HepG2 (cell line): Measurements from ENCODE around the gene C20orf204. TPM values are rescaled to one million over a fixed set of nuclear protein-coding genes. Genes with fewer than 3 reads are reported as not detected.

Experiments used
- CHD2 ChIP-seq: IDR thresholded peaks from 2 replicates; pipeline ENCODE4 v1.6.1; 2011; ENCODE audit warnings: low read depth, low read length, improper control_type of control experiment
- FOXK1 ChIP-seq: sonication (generic); formaldehyde crosslinking; IDR thresholded peaks from 2 replicates; pipeline ENCODE4 v1.4.0; 2020; ENCODE audit warnings: low read depth, missing genetic modification reagents, borderline replicate concordance
- GABPB1 ChIP-seq: IDR thresholded peaks from 2 replicates; pipeline ENCODE4 v1.6.1; 2016; ENCODE audit warnings: mild to moderate bottlenecking, missing genetic modification reagents, moderate library complexity, missing compliant biosample characterization
- GLI4 ChIP-seq: sonication (generic); formaldehyde crosslinking; IDR thresholded peaks from 2 replicates; pipeline ENCODE4 v1.5.1; 2020; ENCODE audit warnings: missing genetic modification reagents, mild to moderate bottlenecking, moderate library complexity, borderline replicate concordance
- JUND ChIP-seq: sonication (generic); formaldehyde crosslinking; IDR thresholded peaks from 2 replicates; pipeline ENCODE4 v1.8.0; 2022; ENCODE audit warnings: mild to moderate bottlenecking, missing genetic modification reagents
- KDM6A ChIP-seq: IDR thresholded peaks from 2 replicates; pipeline ENCODE4 v1.6.1; 2016; ENCODE audit warnings: low read depth
- PCBP1 ChIP-seq: fragments of 200-400 bp; formaldehyde crosslinking; IDR thresholded peaks from 2 replicates; pipeline ENCODE4 v1.6.1; 2017; ENCODE audit warnings: mild to moderate bottlenecking, low read depth, low read length, borderline replicate concordance
- RAD21 ChIP-seq: fragments of 450-650 bp; formaldehyde crosslinking; IDR thresholded peaks from 2 replicates; pipeline ENCODE4 v1.5.0; 2020; ENCODE audit warnings: mild to moderate bottlenecking
- SCMH1 ChIP-seq: sonication (generic); formaldehyde crosslinking; IDR thresholded peaks from 2 replicates; pipeline ENCODE4 v1.9.0; 2021; ENCODE audit warnings: missing genetic modification reagents, mild to moderate bottlenecking, borderline replicate concordance
- XBP1 ChIP-seq: sonication (generic); formaldehyde crosslinking; IDR thresholded peaks from 2 replicates; pipeline ENCODE4 v1.5.0; 2020; ENCODE audit warnings: missing genetic modification reagents
- ZMYM4 ChIP-seq: sonication (generic); formaldehyde crosslinking; IDR thresholded peaks from 2 replicates; pipeline ENCODE4 v1.8.1; 2023; ENCODE audit warnings: mild to moderate bottlenecking, missing genetic modification reagents
- ZNF768 ChIP-seq: sonication (generic); formaldehyde crosslinking; IDR thresholded peaks from 2 replicates; pipeline ENCODE4 v1.4.0; 2020; ENCODE audit warnings: missing genetic modification reagents
- polyA plus RNA-seq, 8 experiments: library from polyadenylated mRNA; depleted of rRNA in 3 of 8; stranded (reverse) in 7 of 8; unstranded in 1 of 8; fragments of >200 nt; fragmentation: Illumina TruSeq in 4 of 8; extraction: Trizol in 4 of 8; gene quantifications; 2 replicates each; pipeline versions ENCODE4 v1.2.1 to v1.2.3, GENCODE V29; 2011 to 2016; ENCODE audit warnings: low read depth in 4 of 8, missing spikeins in 1 of 8, mixed read lengths in 1 of 8; ENCODE audit not compliant: insufficient read depth in 1 of 8
- total RNA-seq, 5 experiments: library from RNA; depleted of rRNA; stranded (reverse); fragments of >200 nt; fragmentation: Illumina TruSeq; extraction: Trizol; gene quantifications; 2 replicates each; pipeline ENCODE4 v1.2.3, GENCODE V29; 2016; ENCODE audit warnings: low read depth in 1 of 5
- TF ChIP-seq, protein P1 (sequence below): sonication (generic); formaldehyde crosslinking; IDR thresholded peaks from 2 replicates; pipeline ENCODE4 v1.4.0; 2020; ENCODE audit warnings: missing genetic modification reagents, borderline replicate concordance
- TF ChIP-seq, protein P2 (sequence below): IDR thresholded peaks from 2 replicates; pipeline ENCODE4 v1.6.1; 2016; ENCODE audit warnings: low read depth, missing genetic modification reagents, missing compliant biosample characterization
- TF ChIP-seq, protein P3 (sequence below): sonication (generic); formaldehyde crosslinking; IDR thresholded peaks from 2 replicates; pipeline ENCODE4 v1.4.0; 2020; ENCODE audit warnings: mild to moderate bottlenecking, low read depth, missing genetic modification reagents
- TF ChIP-seq, protein P4 (sequence below): sonication (generic); formaldehyde crosslinking; IDR thresholded peaks from 2 replicates; pipeline ENCODE4 v1.4.0; 2020; ENCODE audit warnings: missing genetic modification reagents

The C20orf204 gene
- total and polyA plus RNA-seq, 2 of the 13 experiments (the other 11 are each of a cell fraction or from before 2014, with no cell fraction given): 22.1 to 80.0 TPM

DNA sequence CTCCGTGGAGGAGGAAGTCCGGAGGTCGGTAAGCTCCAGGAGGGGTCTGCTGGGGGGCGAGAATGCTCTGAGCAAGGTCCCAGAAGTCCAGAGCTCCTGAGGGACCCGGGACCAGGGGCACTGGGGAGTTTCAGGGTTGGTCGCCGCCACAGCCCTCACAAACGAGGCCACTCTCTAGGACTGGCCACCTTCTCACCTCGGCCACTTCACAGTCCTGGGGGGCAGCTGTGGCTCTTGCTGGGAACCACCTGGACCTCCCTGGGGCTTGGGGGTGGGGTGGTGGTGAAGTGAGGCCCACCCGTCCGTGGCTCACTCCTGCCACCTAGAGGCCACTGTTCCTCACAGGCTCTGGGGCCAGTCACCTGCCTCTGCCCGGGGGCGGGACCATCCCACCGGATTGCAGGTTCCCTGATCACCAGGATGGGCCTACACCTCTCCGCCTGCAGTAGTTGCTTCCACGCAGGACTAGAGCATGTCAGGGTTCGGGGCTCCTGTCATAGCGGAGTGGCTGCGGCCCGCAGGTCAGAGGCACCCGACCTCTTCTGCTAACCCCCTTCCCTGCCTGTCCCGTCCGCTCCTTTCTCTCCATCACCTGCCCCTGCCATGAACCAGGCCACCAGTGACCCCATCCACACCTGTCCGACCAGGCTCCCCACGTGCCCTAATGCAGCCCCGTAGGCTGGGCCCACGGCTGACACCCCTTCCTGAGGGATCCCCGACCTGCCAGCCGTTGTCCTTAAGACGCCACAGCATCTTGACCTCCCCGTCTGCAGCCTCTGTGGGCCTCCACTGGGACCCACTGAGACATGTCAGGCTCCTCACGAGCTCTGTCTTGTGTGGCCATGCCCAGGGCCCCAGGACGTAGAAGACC lies 21.9 kb downstream of the C20orf204 start (continued):
- TF ChIP-seq, protein P1, sequence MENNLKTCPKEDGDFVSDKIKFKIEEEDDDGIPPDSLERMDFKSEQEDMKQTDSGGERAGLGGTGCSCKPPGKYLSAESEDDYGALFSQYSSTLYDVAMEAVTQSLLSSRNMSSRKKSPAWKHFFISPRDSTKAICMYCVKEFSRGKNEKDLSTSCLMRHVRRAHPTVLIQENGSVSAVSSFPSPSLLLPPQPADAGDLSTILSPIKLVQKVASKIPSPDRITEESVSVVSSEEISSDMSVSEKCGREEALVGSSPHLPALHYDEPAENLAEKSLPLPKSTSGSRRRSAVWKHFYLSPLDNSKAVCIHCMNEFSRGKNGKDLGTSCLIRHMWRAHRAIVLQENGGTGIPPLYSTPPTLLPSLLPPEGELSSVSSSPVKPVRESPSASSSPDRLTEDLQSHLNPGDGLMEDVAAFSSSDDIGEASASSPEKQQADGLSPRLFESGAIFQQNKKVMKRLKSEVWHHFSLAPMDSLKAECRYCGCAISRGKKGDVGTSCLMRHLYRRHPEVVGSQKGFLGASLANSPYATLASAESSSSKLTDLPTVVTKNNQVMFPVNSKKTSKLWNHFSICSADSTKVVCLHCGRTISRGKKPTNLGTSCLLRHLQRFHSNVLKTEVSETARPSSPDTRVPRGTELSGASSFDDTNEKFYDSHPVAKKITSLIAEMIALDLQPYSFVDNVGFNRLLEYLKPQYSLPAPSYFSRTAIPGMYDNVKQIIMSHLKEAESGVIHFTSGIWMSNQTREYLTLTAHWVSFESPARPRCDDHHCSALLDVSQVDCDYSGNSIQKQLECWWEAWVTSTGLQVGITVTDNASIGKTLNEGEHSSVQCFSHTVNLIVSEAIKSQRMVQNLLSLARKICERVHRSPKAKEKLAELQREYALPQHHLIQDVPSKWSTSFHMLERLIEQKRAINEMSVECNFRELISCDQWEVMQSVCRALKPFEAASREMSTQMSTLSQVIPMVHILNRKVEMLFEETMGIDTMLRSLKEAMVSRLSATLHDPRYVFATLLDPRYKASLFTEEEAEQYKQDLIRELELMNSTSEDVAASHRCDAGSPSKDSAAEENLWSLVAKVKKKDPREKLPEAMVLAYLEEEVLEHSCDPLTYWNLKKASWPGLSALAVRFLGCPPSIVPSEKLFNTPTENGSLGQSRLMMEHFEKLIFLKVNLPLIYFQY (CRISPR knock-in tag): no peak; the same call in 1 of the 2 replicates
- TF ChIP-seq, protein P2, sequence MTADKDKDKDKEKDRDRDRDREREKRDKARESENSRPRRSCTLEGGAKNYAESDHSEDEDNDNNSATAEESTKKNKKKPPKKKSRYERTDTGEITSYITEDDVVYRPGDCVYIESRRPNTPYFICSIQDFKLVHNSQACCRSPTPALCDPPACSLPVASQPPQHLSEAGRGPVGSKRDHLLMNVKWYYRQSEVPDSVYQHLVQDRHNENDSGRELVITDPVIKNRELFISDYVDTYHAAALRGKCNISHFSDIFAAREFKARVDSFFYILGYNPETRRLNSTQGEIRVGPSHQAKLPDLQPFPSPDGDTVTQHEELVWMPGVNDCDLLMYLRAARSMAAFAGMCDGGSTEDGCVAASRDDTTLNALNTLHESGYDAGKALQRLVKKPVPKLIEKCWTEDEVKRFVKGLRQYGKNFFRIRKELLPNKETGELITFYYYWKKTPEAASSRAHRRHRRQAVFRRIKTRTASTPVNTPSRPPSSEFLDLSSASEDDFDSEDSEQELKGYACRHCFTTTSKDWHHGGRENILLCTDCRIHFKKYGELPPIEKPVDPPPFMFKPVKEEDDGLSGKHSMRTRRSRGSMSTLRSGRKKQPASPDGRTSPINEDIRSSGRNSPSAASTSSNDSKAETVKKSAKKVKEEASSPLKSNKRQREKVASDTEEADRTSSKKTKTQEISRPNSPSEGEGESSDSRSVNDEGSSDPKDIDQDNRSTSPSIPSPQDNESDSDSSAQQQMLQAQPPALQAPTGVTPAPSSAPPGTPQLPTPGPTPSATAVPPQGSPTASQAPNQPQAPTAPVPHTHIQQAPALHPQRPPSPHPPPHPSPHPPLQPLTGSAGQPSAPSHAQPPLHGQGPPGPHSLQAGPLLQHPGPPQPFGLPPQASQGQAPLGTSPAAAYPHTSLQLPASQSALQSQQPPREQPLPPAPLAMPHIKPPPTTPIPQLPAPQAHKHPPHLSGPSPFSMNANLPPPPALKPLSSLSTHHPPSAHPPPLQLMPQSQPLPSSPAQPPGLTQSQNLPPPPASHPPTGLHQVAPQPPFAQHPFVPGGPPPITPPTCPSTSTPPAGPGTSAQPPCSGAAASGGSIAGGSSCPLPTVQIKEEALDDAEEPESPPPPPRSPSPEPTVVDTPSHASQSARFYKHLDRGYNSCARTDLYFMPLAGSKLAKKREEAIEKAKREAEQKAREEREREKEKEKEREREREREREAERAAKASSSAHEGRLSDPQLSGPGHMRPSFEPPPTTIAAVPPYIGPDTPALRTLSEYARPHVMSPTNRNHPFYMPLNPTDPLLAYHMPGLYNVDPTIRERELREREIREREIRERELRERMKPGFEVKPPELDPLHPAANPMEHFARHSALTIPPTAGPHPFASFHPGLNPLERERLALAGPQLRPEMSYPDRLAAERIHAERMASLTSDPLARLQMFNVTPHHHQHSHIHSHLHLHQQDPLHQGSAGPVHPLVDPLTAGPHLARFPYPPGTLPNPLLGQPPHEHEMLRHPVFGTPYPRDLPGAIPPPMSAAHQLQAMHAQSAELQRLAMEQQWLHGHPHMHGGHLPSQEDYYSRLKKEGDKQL: no peak; the same call in 1 of the 2 replicates
- TF ChIP-seq XBP1 (CRISPR knock-in tag): no peak
- TF ChIP-seq, protein P3, sequence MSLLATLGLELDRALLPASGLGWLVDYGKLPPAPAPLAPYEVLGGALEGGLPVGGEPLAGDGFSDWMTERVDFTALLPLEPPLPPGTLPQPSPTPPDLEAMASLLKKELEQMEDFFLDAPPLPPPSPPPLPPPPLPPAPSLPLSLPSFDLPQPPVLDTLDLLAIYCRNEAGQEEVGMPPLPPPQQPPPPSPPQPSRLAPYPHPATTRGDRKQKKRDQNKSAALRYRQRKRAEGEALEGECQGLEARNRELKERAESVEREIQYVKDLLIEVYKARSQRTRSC (CRISPR knock-in tag): 0 out of 2 replicates have a peak, but pooled peaks have one; percentile 87
- TF ChIP-seq GABPB1 (CRISPR knock-in tag): peak; percentile 73
- TF ChIP-seq ZNF768: 0 out of 2 replicates have a peak, but pooled peaks have one; percentile 43
- TF ChIP-seq ZMYM4: no peak
- peak; percentile 35; the same call in 1 of the 2 replicates for TF ChIP-seq FOXK1 (CRISPR knock-in tag)
- 0 out of 2 replicates have a peak, but pooled peaks have one; percentile 9 for TF ChIP-seq GLI4 (CRISPR knock-in tag)
- peak; percentile 99 for TF ChIP-seq RAD21 (CRISPR knock-in tag)
- no peak for TF ChIP-seq KDM6A (CRISPR knock-in tag)
- TF ChIP-seq, protein P4, sequence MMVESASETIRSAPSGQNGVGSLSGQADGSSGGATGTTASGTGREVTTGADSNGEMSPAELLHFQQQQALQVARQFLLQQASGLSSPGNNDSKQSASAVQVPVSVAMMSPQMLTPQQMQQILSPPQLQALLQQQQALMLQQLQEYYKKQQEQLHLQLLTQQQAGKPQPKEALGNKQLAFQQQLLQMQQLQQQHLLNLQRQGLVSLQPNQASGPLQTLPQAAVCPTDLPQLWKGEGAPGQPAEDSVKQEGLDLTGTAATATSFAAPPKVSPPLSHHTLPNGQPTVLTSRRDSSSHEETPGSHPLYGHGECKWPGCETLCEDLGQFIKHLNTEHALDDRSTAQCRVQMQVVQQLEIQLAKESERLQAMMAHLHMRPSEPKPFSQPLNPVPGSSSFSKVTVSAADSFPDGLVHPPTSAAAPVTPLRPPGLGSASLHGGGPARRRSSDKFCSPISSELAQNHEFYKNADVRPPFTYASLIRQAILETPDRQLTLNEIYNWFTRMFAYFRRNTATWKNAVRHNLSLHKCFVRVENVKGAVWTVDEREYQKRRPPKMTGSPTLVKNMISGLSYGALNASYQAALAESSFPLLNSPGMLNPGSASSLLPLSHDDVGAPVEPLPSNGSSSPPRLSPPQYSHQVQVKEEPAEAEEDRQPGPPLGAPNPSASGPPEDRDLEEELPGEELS (CRISPR knock-in tag): peak; percentile 65; the same call in 1 of the 2 replicates
- peak; percentile 86; the same call in 1 of the 2 replicates for TF ChIP-seq PCBP1
- no peak for TF ChIP-seq SCMH1 (CRISPR knock-in tag)
- TF ChIP-seq JUND: peak; percentile 38
- TF ChIP-seq CHD2: peak; percentile 69; the same call in 1 of the 2 replicates
